ENCODE data around the gene MTRF1.

Gene MTRF1

GRCh38 chr13:41263261-41263971, at the start of gene MTRF1:
Gene MTRF1, minus strand, starts transcription at chr13:41263576. Its CDS starts 2,669 bp downstream, at chr13:41260907.
- peak; percentile 62 to 78 for DNase-seq (ENCODE audit: low read depth in 2 of 2)

- DNase-seq (ENCODE audit: low read depth in 2 of 2) = no peak
Observed at GRCh38 chr13:41313117-41313516, 49.7 kb upstream of the MTRF1 start.

- DNase-seq (ENCODE audit: low read depth in 2 of 2) = no peak
Observed at GRCh38 chr13:41312176-41312500, 48.8 kb upstream of the MTRF1 start.

- DNase-seq (ENCODE audit: low read depth in 2 of 2) = peak; percentile 25 to 38
Observed at GRCh38 chr13:41311406-41312175, 48.2 kb upstream of the MTRF1 start.

GRCh38 chr13:41310963-41311405, 47.6 kb upstream of the MTRF1 start, which contains the start of gene NAA16:
Gene NAA16, plus strand, starts transcription at chr13:41311267. Its CDS starts 262 bp downstream, at chr13:41311529.
- DNase-seq (ENCODE audit: low read depth in 2 of 2) = peak; percentile 95 to 96

- DNase-seq (ENCODE audit: low read depth in 2 of 2) = no peak
Observed at GRCh38 chr13:41307884-41308640, 44.7 kb upstream of the MTRF1 start.

GRCh38 chr13:41306271-41307145, 43.1 kb upstream of the MTRF1 start:
- DNase-seq (ENCODE audit: low read depth in 2 of 2) = no peak

- DNase-seq (ENCODE audit: low read depth in 2 of 2) = no peak
Observed at GRCh38 chr13:41304551-41304950, 41.2 kb upstream of the MTRF1 start.

GRCh38 chr13:41302743-41303142, 39.4 kb upstream of the MTRF1 start:
- DNase-seq (ENCODE audit: low read depth in 2 of 2) = no peak

- DNase-seq (ENCODE audit: low read depth in 2 of 2) = no peak
Observed at GRCh38 chr13:41299316-41300094, 36.1 kb upstream of the MTRF1 start.

- DNase-seq (ENCODE audit: low read depth in 2 of 2) = no peak
Observed at GRCh38 chr13:41296879-41297646, 33.7 kb upstream of the MTRF1 start.

- DNase-seq (ENCODE audit: low read depth in 2 of 2) = no peak
Observed at GRCh38 chr13:41295973-41296372, 32.6 kb upstream of the MTRF1 start.

- DNase-seq (ENCODE audit: low read depth in 2 of 2) = no peak
Observed at GRCh38 chr13:41294914-41295313, 31.5 kb upstream of the MTRF1 start.

- no peak for DNase-seq (ENCODE audit: low read depth in 2 of 2)
Observed at GRCh38 chr13:41293272-41293671, 29.9 kb upstream of the MTRF1 start.

- DNase-seq (ENCODE audit: low read depth in 2 of 2) = no peak
Observed at GRCh38 chr13:41291246-41291645, 27.9 kb upstream of the MTRF1 start.

- no peak for DNase-seq (ENCODE audit: low read depth in 2 of 2)
Observed at GRCh38 chr13:41289463-41289881, 26.1 kb upstream of the MTRF1 start.

- DNase-seq (ENCODE audit: low read depth in 2 of 2) = no peak
Observed at GRCh38 chr13:41286370-41286769, 23.0 kb upstream of the MTRF1 start.

GRCh38 chr13:41284512-41285288, 21.3 kb upstream of the MTRF1 start:
- no peak for DNase-seq (ENCODE audit: low read depth in 2 of 2)

- no peak for DNase-seq (ENCODE audit: low read depth in 2 of 2)
Observed at GRCh38 chr13:41282129-41282571, 18.8 kb upstream of the MTRF1 start.

Data from stimulated activated CD4-positive, alpha-beta T cell treated with anti-CD3 and anti-CD28 coated beads, Interleukin-4, amount 100 ng/mL, for 48 hours (primary cell).